Astrocyte of the spinal cord (primary cell): Measurements from ENCODE around the gene SNRNP200.
A peak's percentile ranks its signal among the peaks of the same experiment; 100 is the strongest.

Experiments used
- DNase-seq: peaks from one replicate; pipeline ENCODE4 v3.0.0; 2011; ENCODE audit warnings: low read depth, low spot score
- H3K4me3 ChIP-seq: 2 replicates; pipeline ENCODE4 v1.5.1; 2011; ENCODE audit warnings: low read depth, mild to moderate bottlenecking, low read length, moderate library complexity
- in situ Hi-C: cut with HindIII; loops from 2 replicates; pipeline ENCODE4 v1.10.0; 2017; ENCODE audit warnings: low sequenced_read_pairs
- TF ChIP-seq, protein P1 (sequence below): IDR thresholded peaks from 2 replicates; pipeline ENCODE4 v1.5.1; 2012; ENCODE audit warnings: low read depth, mild to moderate bottlenecking, low read length, inconsistent platforms

SNRNP200 gene

DNA sequence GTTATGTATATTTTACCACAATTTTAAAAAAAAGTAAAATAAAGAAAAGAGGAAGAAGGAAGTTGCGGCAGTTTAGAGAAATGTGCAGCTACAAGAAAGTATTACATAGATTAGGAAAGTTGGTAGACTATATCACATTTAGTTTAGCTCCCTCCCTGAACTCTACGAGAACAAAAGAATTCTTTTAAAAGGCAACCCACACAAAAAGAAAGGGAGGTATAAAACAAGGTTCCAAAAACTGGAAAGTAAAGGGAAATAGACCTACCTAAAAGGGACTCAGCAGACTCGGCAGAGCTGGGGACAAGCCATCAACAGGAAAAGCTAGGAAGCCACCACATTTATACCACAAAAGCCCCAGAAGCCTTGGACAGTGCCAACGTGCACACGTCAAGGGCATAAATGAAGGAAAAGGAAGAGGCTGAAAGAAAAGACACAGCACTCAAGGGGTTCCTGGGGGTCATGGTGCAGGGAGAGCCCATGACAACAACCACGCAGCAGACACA is 48.7 kb downstream of the SNRNP200 start:
- no peak overlapping the region for H3K4me3 ChIP-seq
- no peak for DNase-seq
- in situ Hi-C loops, result no loop called here
- TF ChIP-seq, protein P1, sequence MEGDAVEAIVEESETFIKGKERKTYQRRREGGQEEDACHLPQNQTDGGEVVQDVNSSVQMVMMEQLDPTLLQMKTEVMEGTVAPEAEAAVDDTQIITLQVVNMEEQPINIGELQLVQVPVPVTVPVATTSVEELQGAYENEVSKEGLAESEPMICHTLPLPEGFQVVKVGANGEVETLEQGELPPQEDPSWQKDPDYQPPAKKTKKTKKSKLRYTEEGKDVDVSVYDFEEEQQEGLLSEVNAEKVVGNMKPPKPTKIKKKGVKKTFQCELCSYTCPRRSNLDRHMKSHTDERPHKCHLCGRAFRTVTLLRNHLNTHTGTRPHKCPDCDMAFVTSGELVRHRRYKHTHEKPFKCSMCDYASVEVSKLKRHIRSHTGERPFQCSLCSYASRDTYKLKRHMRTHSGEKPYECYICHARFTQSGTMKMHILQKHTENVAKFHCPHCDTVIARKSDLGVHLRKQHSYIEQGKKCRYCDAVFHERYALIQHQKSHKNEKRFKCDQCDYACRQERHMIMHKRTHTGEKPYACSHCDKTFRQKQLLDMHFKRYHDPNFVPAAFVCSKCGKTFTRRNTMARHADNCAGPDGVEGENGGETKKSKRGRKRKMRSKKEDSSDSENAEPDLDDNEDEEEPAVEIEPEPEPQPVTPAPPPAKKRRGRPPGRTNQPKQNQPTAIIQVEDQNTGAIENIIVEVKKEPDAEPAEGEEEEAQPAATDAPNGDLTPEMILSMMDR, result no peak

GRCh38 chr2:96254571-96254970 is 50.8 kb downstream of the SNRNP200 start:
- H3K4me3 ChIP-seq, result no peak overlapping the region
- DNase-seq, result no peak
- TF ChIP-seq, protein P1, result no peak
- in situ Hi-C loops, result no loop called here

DNA sequence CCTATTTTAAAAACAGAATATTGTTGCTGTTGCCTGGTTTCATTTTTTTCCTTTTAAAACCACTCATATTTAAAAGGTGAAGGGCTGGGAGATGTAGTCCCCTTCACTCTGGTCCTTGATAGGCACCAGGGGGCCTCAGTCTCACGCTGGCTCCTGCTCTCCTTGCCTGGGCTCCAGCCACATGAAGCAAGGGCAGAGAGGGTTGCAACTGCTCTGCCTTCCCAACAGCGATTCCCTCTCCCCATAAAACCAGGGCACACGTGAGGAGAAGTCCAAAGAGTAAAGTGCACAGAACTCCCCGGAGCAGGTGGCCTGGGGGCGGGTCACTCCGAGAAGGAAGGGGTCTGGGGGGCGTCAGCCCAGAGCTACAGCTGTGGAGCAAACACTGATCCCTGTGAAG is 52.3 kb downstream of the SNRNP200 start:
- in situ Hi-C loops, result no loop called here
- TF ChIP-seq, protein P1, result no peak
- DNase-seq, result no peak
- H3K4me3 ChIP-seq, result no peak overlapping the region

DNA sequence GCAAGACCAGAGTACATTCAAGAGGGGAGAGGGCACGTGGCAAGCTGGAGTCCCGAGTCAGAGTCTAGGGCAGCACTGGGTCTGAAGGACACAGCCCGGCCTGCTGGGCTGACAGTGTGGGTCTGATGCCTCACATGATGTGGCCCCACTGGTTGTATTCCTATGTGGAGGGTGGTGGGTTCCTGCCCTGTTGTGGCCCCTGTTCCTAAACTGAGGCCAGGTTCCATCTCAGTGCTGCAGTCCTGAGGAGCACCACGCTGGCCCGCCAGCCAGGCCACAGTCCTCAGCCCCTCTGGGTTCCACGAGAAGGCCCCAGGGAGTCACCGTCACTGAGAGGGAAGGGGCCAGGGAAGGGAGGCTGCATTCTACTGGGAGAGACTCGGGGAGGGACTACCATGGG is 52.8 kb downstream of the SNRNP200 start:
- H3K4me3 ChIP-seq, result no peak overlapping the region
- no peak for DNase-seq
- TF ChIP-seq, protein P1, result no peak
- in situ Hi-C loops, result no loop called here

GRCh38 chr2:96251721-96252292 is 53.5 kb downstream of the SNRNP200 start:
- no peak overlapping the region for H3K4me3 ChIP-seq
- TF ChIP-seq, protein P1, result no peak
- in situ Hi-C loops, result no loop called here
- peak; percentile 97 for DNase-seq

DNA sequence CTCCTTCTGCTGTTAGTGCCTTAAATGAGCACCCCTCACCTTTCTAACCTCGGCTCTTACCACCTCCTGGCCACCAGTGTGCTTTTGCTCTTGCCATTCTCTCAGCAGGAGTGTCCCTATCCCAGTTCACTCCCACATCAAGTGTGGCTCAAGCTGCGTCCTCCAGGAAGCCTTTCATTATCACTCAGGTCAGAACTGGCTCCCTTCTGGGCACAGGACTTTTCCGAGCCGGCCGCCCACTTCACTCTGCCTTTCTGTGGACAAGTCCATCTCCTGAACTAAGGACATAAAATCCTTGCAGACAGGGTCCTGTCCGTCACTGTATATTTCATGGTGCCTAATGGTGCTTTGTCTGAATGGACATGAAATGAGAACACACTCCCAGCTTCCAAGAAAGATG is 55.2 kb downstream of the SNRNP200 start:
- in situ Hi-C loops, result no loop called here
- TF ChIP-seq, protein P1, result no peak
- DNase-seq, result no peak
- H3K4me3 ChIP-seq, result no peak overlapping the region
